GM12873 (cell line): Measurements from ENCODE around the gene ZNF32.

Source experiments
- CTCF ChIP-seq: IDR thresholded peaks from 2 replicates; pipeline ENCODE4 v1.5.1; 2012; ENCODE audit warnings: low read depth, mild to moderate bottlenecking, moderate library complexity, low read length, control low read depth; ENCODE audit not compliant: insufficient read depth; ENCODE audit errors: missing control alignments

Gene ZNF32

GRCh38 chr10:43686414-43686813 lies 37.7 kb upstream of the ZNF32 start:
- peak; percentile 30 for TF ChIP-seq CTCF

- TF ChIP-seq CTCF: no peak
Measured at GRCh38 chr10:43685744-43686143, 37.1 kb upstream of the ZNF32 start.

GRCh38 chr10:43684292-43684559 lies 35.5 kb upstream of the ZNF32 start:
- TF ChIP-seq CTCF: no peak

- TF ChIP-seq CTCF: peak; percentile 75
Measured at GRCh38 chr10:43683451-43684291, 35.0 kb upstream of the ZNF32 start.

- no peak for TF ChIP-seq CTCF
Measured at GRCh38 chr10:43682956-43683355, 34.3 kb upstream of the ZNF32 start.

- TF ChIP-seq CTCF: no peak
Measured at GRCh38 chr10:43681721-43682120, 33.0 kb upstream of the ZNF32 start.

- no peak for TF ChIP-seq CTCF
Measured at GRCh38 chr10:43681220-43681619, 32.5 kb upstream of the ZNF32 start.

GRCh38 chr10:43680035-43680434 lies 31.4 kb upstream of the ZNF32 start:
- TF ChIP-seq CTCF: no peak
